ENCODE data around the gene TENT5C.

Gene TENT5C

DNA sequence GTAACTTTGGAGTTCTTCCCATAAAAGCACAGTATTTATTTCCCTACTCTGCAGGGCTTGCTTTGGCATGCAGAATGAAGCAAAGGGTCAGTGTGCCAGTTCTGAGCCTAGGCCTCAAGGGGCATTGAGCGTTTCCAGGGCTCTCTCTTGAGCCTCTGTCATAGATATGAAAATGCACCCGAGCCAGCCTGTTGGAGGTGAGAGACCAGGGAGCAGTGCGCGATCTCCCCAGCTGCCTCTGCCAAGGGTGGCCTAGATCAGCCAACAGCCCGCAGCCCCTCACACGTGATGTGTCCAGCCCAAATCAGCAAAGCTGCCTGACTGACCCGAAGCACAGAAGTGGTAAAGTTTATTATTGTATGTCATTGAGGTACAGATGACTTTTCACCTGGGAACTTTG lies 63.7 kb downstream of the TENT5C start:
- H3K4me3 ChIP-seq (ENCODE audit: low read depth, low read length) = no peak overlapping the region
- TF ChIP-seq, protein P1, sequence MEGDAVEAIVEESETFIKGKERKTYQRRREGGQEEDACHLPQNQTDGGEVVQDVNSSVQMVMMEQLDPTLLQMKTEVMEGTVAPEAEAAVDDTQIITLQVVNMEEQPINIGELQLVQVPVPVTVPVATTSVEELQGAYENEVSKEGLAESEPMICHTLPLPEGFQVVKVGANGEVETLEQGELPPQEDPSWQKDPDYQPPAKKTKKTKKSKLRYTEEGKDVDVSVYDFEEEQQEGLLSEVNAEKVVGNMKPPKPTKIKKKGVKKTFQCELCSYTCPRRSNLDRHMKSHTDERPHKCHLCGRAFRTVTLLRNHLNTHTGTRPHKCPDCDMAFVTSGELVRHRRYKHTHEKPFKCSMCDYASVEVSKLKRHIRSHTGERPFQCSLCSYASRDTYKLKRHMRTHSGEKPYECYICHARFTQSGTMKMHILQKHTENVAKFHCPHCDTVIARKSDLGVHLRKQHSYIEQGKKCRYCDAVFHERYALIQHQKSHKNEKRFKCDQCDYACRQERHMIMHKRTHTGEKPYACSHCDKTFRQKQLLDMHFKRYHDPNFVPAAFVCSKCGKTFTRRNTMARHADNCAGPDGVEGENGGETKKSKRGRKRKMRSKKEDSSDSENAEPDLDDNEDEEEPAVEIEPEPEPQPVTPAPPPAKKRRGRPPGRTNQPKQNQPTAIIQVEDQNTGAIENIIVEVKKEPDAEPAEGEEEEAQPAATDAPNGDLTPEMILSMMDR (IDR thresholded peaks at IDR 0.05; ENCODE audit: low read depth, low read length) = no peak

- TF ChIP-seq, protein P1 (IDR thresholded peaks at IDR 0.05; ENCODE audit: low read depth, low read length) = no peak
- no peak overlapping the region for H3K4me3 ChIP-seq (ENCODE audit: low read depth, low read length)
These were observed 65.3 kb downstream of the TENT5C start for GRCh38 chr1:117670976-117671780.

GRCh38 chr1:117671781-117672501 lies 66.1 kb downstream of the TENT5C start:
- no peak overlapping the region for H3K4me3 ChIP-seq (ENCODE audit: low read depth, low read length)

GRCh38 chr1:117672756-117673155 lies 66.9 kb downstream of the TENT5C start:
- no peak overlapping the region for H3K4me3 ChIP-seq (ENCODE audit: low read depth, low read length)
- TF ChIP-seq, protein P1 (IDR thresholded peaks at IDR 0.05; ENCODE audit: low read depth, low read length) = no peak

More at GRCh38 chr1:117671781-117672501, 66.1 kb downstream of the TENT5C start:
- TF ChIP-seq, protein P1 (IDR thresholded peaks at IDR 0.05; ENCODE audit: low read depth, low read length) = no peak

GRCh38 chr1:117673405-117673804 lies 67.6 kb downstream of the TENT5C start:
- TF ChIP-seq, protein P1 (IDR thresholded peaks at IDR 0.05; ENCODE audit: low read depth, low read length) = no peak
- H3K4me3 ChIP-seq (ENCODE audit: low read depth, low read length) = no peak overlapping the region

DNA sequence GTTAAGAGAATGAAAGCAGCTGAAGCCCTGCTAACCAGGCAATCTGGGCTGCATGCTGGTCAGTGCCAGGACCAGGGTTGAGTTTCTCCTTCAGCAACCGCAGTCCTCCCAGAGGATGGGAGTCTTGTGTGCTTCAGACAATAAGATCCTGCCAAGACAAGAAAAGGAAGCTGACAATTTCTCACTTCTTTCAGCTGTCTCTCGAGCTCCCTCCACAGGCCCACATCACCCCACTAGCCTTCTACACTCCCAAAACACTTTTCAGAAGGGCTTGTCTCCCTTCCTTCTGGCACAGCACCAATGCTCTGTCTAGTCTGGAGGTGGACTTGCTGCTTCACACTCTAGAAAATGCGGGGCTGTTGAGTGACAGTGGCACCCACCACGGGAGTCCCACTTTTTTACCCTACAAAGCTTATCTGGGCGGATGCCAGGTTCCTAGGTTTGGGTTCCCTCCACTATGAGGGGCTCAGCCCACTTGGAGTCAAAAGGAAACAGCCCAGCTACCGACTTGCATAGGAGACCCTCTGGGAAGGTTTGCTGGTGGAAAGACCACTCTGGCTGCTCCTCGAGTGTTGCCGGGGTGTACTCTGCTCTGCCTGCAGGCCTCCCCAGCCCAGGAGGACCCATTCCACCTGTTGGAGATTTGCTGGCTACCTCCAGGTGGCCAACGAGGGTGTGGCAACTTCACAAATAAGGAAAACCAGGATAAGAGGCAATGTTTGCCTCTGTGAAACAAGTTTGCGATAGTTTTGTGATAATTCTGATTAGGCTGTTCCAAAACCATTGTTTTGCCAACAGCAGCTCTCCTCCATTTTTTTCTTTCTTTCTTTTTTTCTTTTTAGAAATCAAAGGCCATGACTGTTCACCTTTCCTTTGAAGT lies 68.9 kb downstream of the TENT5C start:
- TF ChIP-seq, protein P1 (IDR thresholded peaks at IDR 0.05; ENCODE audit: low read depth, low read length) = no peak
- H3K4me3 ChIP-seq (ENCODE audit: low read depth, low read length) = no peak overlapping the region
